Measurements from ENCODE around the gene TMEM243.
A peak's percentile ranks its signal among the peaks of the same experiment; 100 is the strongest.
"Not testable (repeated sequence)": the region's sequence is repeated elsewhere in the genome, so short reads cannot be mapped to it uniquely, and the experiment has no call there.

TMEM243 gene

GRCh38 chr7:87219545-87220025, at the start of gene TMEM243:
TMEM243 (minus strand) TSS chr7:87219732; CDS start chr7:87219503, 229 bp downstream.
- FAIRE-seq (peak; percentile 82), DNase-seq (ENCODE audit: extremely low spot score, insufficient read length, low read depth) (peak; percentile 62)

- FAIRE-seq (peak; percentile 56), DNase-seq (ENCODE audit: extremely low spot score, insufficient read length, low read depth) (no peak)
These were observed 47.8 kb upstream of the TMEM243 start for GRCh38 chr7:87267239-87267900.

GRCh38 chr7:87263537-87263936, 44.0 kb upstream of the TMEM243 start:
- DNase-seq (ENCODE audit: extremely low spot score, insufficient read length, low read depth): no peak
- no peak for FAIRE-seq

GRCh38 chr7:87253589-87254087, 34.1 kb upstream of the TMEM243 start:
- DNase-seq (ENCODE audit: extremely low spot score, insufficient read length, low read depth) (no peak), FAIRE-seq (no peak)

- FAIRE-seq; DNase-seq (ENCODE audit: extremely low spot score, insufficient read length, low read depth): not testable (repeated sequence)
These were observed 26.1 kb upstream of the TMEM243 start for GRCh38 chr7:87245671-87246070.

- not testable (repeated sequence) for FAIRE-seq; DNase-seq (ENCODE audit: extremely low spot score, insufficient read length, low read depth)
These were observed 19.0 kb upstream of the TMEM243 start for GRCh38 chr7:87238464-87239051.

GRCh38 chr7:87234949-87235348, 15.4 kb upstream of the TMEM243 start:
- DNase-seq (ENCODE audit: extremely low spot score, insufficient read length, low read depth): no peak
- no peak for FAIRE-seq

- no peak for DNase-seq (ENCODE audit: extremely low spot score, insufficient read length, low read depth)
- FAIRE-seq: no peak
These were observed 12.2 kb upstream of the TMEM243 start for GRCh38 chr7:87231711-87232110.

- FAIRE-seq (no peak), DNase-seq (ENCODE audit: extremely low spot score, insufficient read length, low read depth) (no peak)
These were observed 11.7 kb upstream of the TMEM243 start for GRCh38 chr7:87231258-87231657.

GRCh38 chr7:87226495-87226894, 7.0 kb upstream of the TMEM243 start:
- DNase-seq (ENCODE audit: extremely low spot score, insufficient read length, low read depth): no peak
- FAIRE-seq: peak; percentile 39

GRCh38 chr7:87225696-87226095, 6.2 kb upstream of the TMEM243 start:
- no peak for DNase-seq (ENCODE audit: extremely low spot score, insufficient read length, low read depth)

GRCh38 chr7:87223666-87224065, 4.1 kb upstream of the TMEM243 start:
- DNase-seq (ENCODE audit: extremely low spot score, insufficient read length, low read depth): no peak
- no peak for FAIRE-seq

More at GRCh38 chr7:87225696-87226095, 6.2 kb upstream of the TMEM243 start:
- no peak for FAIRE-seq

- DNase-seq (ENCODE audit: extremely low spot score, insufficient read length, low read depth): no peak
These were observed 1.2 kb upstream of the TMEM243 start for GRCh38 chr7:87220734-87221215.

GRCh38 chr7:87220026-87220733, 648 bp upstream of the TMEM243 start:
- DNase-seq (ENCODE audit: extremely low spot score, insufficient read length, low read depth): peak; percentile 61
- FAIRE-seq: peak; percentile 55

More at GRCh38 chr7:87220734-87221215, 1.2 kb upstream of the TMEM243 start:
- FAIRE-seq: no peak

- peak; percentile 87 for FAIRE-seq
- DNase-seq (ENCODE audit: extremely low spot score, insufficient read length, low read depth): peak; percentile 17
These were observed 562 bp downstream of the TMEM243 start for GRCh38 chr7:87218796-87219544.

- FAIRE-seq (peak; percentile 5), DNase-seq (ENCODE audit: extremely low spot score, insufficient read length, low read depth) (no peak)
These were observed 1.4 kb downstream of the TMEM243 start for GRCh38 chr7:87217983-87218653.

- FAIRE-seq: peak; percentile 94
- DNase-seq (ENCODE audit: extremely low spot score, insufficient read length, low read depth): peak; percentile 39
These were observed 2.6 kb downstream of the TMEM243 start for GRCh38 chr7:87216701-87217508.

- FAIRE-seq (no peak), DNase-seq (ENCODE audit: extremely low spot score, insufficient read length, low read depth) (no peak)
These were observed 4.5 kb downstream of the TMEM243 start for GRCh38 chr7:87215046-87215445.
